NCI-H226 (cell line): Measurements from ENCODE around the gene ANKRD27.
"Not testable (repeated sequence)": the region's sequence is repeated elsewhere in the genome, so short reads cannot be mapped to it uniquely, and the experiment has no call there.

Source experiments
- DNase-seq: peaks from one replicate; pipeline ENCODE4 v3.0.0-alpha.2; 2015

ANKRD27 gene

DNA sequence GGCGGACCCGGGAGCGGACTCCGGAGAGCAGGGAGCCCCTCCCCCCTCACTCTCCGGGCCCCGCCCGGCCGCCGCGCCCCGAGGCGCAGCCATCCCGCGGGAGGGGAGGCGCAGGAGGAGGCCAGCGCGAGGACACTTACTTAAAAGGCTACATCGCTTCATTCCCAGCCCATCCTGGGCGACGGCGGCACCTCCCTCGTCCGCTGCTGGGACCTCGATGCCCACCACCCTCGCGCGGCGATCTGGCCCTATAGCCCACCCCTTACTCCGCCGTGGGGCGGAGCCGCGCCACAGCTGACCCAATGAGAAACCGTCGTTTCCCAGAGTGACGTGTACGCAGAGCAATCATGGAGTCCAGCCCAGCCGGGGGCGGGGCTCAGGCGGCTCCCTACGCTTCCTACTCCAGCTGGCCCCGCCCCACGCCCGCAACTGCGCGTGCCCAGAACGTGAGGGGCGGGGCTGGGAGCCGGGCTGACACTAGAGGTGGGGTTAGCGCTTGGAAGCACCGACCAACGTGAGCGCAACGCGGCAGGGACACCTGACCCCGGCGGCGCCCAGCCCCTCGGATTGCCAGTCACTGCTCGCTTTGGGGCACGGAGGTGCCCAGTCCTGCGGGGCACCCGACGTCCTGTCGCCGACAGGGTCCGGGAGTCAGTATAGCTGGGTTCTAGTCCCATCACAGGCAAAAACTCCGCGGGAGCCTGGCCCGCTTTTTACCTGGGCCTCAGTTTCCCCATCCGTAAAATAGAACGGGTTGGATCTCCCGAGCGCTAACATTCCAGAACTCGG is at the start of gene ANKRD27:
TSS of gene ANKRD27 (minus strand) at position 250 of the 789 bp plus-strand sequence. CDS start 16,165 bp downstream, outside the sequence.
- DNase-seq, result peak; percentile 92

DNA sequence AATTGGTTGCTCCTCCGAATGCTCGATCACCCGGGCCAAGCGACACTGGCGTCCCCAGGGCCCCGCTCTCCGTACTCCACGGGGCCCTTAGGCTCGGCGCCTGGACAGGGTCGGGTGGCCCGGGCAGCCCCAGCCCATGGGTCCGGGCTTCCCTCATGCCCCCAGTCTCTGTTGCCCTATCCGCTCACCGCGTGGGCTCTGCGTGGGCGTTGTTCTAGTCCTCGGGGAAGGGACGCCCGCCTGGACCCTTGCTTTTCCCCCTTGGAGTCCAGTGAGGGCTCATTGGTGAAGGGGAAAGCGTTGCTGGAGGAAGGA is 45.9 kb upstream of the ANKRD27 start:
- no peak for DNase-seq

DNA sequence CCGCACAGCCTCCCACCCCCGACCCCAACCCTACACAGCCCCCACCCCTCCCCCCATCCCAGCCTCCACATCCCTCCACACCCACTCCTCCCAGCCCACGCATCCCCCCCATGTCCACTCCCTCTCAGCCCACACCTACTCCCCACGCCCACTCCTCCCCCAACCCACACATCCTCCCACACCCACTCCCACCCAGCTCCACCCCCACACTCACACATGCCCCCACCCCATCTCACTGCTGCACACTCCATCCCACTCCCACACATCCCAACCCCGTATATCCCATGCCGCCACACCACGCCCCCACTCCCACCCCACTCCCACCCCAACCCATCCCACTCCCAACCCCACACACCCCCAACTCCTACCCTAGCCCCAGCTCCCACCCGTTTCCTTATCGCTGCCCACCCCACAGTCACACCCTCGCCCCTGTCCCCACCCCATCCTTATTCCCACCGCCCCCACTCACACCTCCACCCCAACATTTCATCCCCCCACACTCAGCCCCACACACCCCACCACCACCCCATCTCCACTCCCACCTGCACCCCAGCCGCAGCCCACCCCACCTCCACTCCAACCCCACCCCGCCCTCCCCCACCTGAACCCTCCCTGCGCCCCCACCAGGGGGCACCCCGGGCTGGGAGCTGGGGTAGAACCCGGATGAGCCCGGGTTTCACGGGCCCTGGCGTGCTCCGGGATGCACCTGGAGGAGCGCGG is 45.4 kb upstream of the ANKRD27 start:
- no peak for DNase-seq

DNA sequence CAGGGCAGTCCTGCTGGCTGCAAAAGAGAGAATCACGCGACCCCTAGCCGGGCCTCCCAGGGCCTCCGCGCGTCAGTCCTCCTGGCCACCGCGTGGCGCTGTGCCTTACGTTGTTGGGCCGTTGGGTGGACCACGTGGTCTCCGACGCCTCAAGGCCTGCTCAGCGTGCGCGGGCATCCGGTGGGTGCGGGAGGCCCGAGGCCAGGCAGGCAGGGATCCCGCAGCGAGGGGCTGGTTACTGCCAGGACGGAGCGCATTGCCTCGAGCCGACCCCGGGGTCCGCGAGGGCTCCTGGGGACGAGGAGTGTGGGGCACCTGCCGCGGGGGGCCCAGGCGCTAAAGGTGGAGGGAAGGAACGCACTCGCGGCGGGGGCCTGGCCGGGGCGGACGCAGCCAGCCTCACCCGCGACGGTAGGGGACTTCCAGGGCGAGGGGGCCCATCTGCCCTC is 44.7 kb upstream of the ANKRD27 start, which contains the start of gene TDRD12:
TSS of gene TDRD12 (plus strand) at position 157 of the 449 bp plus-strand sequence. CDS start 306 bp downstream, outside the sequence.
- DNase-seq, result no peak

DNA sequence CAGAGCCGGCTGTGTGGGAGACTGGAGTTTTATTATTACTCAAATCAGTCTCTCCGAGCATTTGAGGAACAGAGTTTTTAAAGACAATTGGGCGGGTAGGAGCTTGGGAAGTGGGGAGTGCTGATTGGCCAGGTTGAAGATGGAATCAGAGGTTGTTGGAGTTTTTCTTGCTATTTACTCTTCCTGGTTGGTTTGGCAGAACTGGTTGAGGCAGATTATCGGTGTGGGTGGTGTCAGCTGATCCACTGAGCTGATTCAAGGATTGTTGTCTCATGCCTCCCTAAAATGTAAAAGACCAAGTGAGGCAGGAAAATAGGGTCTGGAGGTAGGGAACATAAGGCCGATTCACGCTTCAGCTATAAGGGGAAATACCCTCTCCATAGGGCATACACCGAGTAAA is 43.3 kb upstream of the ANKRD27 start:
- no peak for DNase-seq

DNA sequence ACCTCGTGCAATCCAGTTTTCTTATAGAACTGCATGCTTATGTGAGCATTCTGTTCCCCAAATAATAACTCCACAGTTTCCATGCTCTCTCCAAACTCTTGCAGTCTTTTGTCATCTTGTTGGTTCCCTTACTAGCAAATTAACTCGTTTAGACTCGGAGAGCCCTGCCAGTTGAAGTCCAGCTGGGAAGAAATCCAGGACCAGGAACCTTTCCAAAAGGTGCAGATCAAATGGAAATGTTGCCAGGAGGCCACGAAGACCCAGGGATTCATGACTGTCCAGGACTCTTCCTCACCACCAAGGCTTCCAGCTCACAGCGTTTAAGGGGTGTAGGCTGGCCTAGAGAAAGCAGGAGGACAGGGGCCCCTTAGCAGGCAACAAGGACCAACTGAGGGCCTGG is 42.5 kb upstream of the ANKRD27 start:
- DNase-seq, result no peak

DNA sequence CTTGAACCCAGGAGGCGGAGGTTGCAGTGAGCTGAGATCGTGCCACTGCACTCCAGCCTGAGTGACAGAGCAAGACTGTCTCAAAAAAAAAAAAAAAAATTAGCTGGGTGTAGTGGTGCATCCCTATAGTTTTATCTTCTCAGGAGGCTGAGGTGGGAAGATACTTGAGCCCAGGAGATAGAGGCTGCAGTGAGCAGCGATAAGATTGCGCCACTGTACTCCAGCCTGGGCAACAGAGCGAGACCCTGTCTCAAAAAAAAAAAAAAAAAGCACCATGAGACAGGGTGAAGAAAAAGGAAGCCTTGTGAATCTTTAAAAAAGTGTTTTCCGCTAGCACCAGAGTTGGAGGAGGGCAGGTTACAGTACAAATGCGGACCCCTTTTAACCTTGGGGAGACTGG is 41.2 kb upstream of the ANKRD27 start:
- not testable (repeated sequence) for DNase-seq

DNA sequence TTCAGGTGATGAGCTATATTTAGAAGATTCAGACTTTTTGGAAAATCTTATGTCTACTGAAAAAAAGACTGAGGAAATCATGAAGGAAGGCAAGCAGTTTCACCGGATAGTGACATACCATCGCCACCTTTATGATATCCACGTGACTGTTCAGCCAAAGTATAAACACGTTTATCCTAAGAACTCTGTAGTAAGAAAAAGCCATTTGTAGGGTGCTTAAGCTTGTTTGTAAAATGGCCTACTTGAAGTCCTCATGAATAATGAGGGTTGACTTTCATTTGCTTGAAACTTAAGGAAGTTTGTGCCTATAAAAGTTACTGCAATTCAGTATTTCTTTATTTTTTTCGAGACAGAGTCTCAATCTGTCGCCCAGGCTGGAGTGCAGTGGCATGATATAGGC is 36.8 kb upstream of the ANKRD27 start:
- DNase-seq, result no peak

DNA sequence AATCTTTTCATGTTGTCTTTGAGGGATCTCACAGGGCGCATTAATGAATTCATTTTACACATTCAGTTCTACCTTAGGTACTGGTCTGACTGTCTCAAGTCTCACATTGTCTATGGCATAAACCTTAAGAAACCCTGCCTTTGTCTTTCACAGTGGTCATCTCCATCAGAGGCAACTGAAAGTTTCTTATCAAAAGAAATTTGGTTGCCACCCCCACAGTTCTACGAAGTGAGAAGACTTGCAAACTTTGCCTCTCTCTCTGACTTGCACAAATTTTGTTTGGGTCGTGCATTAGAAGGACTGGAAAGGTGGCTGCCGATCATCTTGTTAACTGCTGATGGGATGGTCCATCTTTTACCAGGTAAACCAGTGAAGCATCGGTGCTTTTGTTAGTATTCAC is 34.1 kb upstream of the ANKRD27 start:
- DNase-seq, result no peak

DNA sequence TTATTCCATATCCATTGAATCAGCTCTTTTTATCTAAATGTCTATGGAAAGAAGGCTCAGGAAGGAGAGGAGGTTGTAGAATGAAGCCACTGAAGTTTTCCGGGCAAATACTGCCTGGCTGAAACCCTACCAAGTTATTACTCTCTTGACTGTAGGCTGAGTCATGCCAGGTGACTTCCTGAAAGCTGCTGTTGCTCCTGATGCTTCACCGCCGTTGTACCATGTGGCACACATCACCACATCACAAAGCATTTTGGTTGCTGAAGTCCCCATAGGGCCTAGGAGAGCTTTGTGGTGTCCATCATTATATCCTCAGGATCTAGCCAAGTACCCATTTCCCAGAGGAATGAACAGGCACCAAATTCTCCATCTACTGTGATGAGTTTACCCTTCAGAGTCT is 33.5 kb upstream of the ANKRD27 start:
- no peak for DNase-seq

DNA sequence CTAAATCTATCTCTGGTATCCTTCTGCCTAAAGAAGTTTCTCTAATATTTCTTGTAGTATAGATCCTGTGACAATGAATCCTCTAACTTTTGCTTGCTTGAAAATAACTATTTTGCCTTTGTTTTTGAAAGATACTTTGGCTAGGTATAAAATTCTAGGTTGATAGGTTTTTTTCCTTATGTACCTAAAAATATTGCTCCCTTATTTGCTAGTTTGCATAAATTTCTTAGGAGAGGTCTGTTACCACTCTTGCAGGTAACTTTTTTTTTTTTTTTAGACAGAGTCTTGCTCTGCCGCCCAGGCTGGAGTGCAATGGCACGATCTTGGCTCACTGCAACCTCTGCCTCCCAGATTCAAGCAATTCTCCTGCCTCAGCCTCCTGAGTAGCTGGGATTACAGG is 29.0 kb upstream of the ANKRD27 start:
- DNase-seq, result not testable (repeated sequence)

DNA sequence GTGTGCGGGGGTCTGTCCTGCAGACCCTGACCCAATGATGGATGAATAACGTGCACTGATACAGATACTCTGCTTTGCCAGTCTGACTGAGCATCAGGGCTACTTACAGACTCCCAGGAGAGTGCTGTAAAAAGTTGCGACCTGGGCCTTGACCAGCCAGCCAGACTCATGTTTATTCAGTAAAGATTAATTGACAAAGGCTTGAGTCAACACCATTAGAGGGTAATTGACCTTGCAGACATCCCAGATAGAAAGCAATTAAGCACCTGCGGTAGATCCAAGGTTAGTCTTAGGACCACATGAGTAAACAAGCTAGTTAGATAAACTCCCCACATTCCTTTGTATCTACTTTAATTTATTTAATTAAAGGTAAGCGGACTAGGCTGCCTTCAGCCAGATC is 27.0 kb upstream of the ANKRD27 start:
- no peak for DNase-seq

DNA sequence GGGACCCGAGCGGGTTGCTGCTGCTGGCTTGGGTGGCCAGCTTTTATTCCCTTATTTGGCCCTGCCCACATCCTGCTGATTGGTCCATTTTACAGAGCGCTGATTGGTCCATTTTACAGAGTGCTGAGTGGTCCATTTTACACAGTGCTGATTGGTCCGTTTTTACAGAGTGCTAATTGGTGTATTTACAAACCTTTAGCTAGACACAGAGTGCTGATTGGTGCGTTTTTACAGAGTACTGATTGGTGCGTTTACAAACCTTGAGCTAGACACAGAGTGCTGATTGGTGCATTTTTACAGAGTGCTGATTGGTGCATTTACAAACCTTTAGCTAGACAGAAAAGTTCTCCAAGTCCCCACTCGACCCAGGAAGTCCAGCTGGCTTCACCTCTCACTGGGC is 25.1 kb upstream of the ANKRD27 start:
- DNase-seq, result not testable (repeated sequence)

DNA sequence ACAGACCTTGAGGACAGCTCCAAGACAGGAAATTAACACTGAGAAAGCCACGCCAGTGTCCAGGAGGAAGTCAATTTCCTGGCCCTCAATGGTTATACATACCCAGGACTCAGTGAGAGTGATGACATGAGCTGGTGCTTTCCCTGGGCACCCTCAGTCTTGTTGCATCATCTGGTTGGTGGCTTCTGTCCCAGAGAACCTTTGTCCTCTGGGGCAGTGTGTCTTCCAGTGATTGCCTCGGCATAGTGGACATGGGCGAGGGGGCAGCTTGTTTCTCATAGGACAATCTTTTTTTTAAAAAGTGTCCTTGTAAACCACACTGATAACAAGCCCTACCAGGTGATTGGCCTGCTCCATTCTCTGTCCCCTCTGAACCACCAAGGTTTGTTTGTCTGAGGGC is 21.8 kb upstream of the ANKRD27 start:
- not testable (repeated sequence) for DNase-seq

DNA sequence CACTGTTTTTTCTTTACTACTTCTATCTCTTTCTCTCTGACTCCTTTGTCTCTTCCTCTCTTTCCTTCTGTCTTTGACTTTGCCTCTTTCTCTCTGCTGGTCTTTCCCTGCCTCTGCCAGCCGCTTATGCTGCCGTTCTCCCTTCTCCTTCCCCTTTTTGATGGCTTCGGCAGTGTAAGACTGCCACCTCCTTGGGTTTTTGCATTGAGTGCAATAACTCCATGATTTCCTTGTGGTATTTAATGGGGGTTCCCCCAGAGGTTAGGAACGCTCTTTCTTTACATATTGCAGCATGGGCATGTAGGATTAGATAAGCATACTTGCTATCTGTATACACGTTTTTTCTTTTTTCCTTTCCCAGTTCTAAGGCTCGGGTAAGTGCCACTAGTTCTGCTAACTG is 20.5 kb upstream of the ANKRD27 start:
- not testable (repeated sequence) for DNase-seq

DNA sequence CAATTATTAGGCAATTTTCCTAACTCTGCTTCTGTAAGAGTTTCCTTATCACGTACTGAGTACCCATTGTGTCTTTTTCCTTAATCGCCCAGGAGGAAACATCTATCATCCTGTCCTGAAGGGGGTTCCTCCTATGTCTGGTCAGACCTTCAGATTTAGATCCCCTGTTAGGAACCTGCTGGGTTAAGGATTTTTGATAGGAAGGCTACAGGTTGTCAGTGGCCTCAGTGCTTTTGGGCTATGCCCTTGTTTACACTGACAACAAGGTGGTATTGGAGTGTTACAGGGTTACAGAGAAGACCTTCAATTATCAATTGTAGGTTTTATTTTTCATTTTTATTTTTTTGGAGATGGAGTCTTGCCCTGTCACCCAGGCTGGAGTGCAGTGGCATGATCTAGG is 19.9 kb upstream of the ANKRD27 start:
- not testable (repeated sequence) for DNase-seq

DNA sequence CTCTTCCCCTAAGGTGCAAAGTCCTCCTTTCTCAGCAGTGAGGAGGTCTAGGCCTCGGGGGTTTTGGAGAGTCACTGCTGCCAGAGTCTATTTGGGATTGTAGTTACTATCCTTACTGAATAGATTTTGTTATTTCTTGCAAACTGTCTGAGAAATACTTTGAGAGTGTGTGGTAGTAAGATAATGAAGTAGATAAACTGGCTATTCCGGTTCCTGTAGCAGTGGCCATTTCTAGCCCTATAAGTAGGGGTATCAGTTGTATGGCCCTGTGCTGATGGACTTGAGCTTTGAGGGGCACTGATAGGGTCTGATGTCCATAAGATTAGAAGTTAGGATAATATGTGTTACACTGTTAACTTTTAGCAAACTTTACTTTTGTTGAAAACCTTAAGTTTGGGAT is 19.3 kb upstream of the ANKRD27 start:
- not testable (repeated sequence) for DNase-seq

DNA sequence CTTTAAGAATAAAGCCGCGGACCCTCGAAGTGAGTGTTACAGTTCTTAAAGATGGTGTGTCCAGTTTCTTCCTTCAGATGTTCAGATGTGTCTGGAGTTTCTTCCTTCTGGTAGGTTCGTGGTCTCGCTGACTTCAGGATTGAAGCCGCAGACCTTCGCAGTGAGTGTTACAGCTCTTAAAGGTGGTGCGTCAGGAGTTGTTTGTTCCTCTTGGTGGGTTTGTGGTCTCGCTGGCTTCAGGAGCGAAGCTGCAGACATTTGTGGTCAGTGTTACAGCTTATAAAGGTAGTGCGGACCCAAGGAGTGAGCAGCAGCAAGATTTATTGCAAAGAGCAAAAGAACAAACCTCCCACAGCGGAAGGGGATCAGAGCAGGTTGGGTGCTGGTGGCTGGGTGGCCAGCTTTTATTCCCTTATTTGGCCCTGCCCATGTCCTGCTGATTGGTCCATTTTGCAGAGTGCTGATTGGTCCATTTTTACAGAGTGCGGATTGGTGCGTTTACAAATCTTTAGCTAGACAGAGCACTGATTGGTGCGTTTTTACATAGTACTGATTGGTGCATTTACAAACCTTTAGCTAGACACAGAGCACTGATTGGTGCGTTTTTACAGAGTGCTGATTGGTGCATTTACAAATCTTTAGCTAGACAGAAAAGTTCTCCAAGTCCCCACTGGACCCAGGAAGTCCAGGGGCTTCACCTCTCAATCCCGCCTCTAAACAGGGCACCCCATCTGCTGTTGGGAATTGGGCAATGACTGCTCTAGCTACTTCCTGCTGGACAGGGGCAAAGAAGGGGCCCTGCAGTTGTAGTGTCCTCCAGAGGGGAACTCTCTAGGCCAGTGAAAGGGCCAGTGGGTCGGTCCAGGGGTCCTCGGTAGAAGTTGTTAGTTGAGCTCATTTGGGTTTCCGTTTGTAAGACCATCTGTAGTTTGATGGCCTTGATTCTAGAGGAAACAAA is 18.4 kb upstream of the ANKRD27 start:
- not testable (repeated sequence) for DNase-seq

DNA sequence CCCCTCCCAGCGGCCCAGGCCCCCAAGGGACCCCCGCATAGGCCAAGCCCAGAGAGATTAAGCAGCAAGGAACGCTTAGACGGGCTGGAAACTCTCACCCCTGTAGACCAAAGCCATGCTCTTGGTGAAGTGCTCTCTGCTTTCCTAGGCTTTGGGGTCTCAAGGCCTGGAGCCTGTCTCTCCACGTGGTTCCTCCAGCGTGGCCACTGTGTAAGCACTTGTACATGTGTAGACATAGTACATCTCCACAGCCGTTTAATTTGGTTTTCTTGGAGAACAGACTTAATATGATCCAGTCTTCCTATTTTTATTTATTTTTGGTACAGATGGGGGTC is 17.7 kb upstream of the ANKRD27 start:
- no peak for DNase-seq

DNA sequence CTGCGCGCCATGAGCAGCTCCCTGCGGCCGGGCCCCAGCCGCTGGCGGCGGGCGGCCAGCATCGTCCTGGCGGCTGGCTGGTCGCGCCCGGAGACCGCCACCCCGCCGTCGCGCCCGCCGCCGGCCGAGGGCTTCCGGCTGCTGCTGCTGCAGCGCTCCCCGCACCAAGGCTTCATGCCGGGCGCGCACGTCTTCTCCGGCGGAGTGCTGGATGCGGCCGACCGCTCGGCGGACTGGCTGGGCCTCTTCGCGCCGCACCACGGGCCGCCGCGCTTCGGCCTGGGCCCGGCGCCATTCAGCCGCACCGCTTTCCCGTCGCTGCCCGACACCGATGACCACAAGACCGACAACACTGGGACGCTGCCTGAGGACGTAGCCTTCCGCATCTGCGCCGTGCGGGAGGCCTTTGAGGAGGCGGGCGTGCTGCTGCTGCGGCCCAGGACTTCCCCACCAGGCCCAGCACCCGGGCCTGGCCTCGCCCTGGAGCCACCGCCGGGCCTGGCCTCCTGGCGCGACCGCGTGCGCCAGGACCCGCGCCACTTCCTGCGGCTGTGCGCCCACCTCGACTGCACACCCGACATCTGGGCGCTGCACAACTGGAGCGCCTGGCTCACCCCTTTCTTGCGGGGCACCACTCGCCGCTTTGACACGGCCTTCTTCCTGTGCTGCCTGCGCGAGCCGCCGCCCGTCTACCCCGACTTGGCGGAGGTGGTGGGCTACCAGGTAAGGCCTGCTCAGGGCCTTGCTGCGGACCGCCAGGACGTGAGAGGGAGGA is 17.2 kb upstream of the ANKRD27 start:
- peak; percentile 32 for DNase-seq

DNA sequence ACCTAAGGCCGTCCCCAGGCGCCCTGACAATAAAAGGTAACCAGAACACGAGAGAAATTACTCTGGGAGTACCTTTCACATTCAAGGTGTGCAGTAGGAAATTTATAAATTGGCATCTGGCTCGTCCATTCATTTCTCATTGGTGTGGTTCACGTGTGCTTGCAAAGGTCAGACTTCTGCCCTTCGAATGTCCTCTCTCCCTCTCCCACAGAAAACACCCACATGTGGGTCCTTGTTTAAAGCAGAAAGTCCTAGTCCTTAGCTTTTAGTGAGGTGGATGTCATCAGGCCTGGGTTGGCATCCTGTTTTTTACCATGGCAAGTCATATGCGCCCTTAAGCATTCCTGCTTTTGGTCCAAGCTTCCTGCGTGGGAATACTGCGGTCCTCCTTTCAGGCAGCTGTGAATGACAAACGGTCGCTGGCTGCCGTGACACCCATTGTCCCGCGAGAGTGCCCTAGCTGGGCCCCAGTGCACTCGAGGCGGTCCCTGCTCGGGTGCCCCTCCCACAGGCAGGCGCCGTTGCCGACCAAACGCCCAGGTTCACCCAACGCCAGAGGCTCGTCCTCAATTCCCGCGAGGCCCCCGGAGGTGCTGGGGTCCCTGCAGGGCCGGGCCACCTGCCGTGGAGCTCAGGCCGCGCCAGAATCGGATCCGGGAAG is 16.4 kb upstream of the ANKRD27 start, which contains the start of gene NUDT19:
TSS of gene NUDT19 (plus strand) at position 531 of the 661 bp plus-strand sequence. CDS start 140 bp downstream, outside the sequence.
- peak; percentile 85 for DNase-seq

DNA sequence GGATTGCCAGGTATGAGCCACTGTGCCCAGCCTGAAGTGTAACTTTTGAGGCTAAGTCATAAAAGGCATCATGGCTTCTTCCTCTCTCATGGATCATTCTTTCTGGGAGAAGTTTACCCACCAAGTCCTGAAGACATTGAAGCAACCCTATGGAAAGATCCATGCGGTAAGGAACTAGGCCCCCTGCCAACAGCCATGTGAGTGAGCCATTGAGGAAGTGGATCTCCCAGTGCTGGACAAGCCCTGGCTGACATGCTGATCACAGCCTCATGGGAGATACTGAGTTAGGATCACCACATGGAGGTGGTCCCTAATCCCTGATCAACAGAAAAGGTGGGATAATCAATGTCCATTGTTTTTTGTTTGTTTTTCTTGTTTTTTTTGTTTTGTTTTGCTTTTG is 13.3 kb upstream of the ANKRD27 start:
- no peak for DNase-seq
